ENCODE measurements around the gene IL9R. TPM values are rescaled to one million over a fixed set of nuclear protein-coding genes. Genes with fewer than 3 reads are reported as not detected.

IL9R gene
- total RNA-seq, 1 experiment from 2014 or later: 1.4 TPM

- Histone ChIP-seq H3K9ac (ENCODE audit: low read length) (no peak overlapping the region), H3K4me1 (ENCODE audit: control insufficient read depth in 1 of 2, insufficient read depth in 2 of 2, low read length in 2 of 2) (no peaks in the 10 kb centered on the region), H3K27ac (ENCODE audit: low read depth, low read length) (no peak overlapping the region), H2AFZ (ENCODE audit: low read depth, low read length, poor library complexity, severe bottlenecking) (no peak overlapping the region), H3K4me2 (ENCODE audit: low read length) (no peak overlapping the region), H3K27me3 (ENCODE audit: insufficient read depth, low read length) (no peaks in the 10 kb centered on the region), H4K20me1 (ENCODE audit: insufficient read depth) (no peaks in the 10 kb centered on the region), H3K4me3 (replicated peaks in 1 of 2; ENCODE audit: low read depth in 1 of 2, low read length in 2 of 2) (no peak overlapping the region), H3K9me2 (ENCODE audit: insufficient read depth) (no peaks in the 10 kb centered on the region), H3K79me2 (ENCODE audit: insufficient read depth, low read length) (no peaks in the 10 kb centered on the region), H3K36me3 (ENCODE audit: control insufficient read depth in 1 of 2, insufficient read depth in 2 of 2, low read length in 2 of 2) (no peaks in the 10 kb centered on the region), H3K9me3 (ENCODE audit: control insufficient read depth in 1 of 2, insufficient read depth in 1 of 2, low read depth in 1 of 2, low read length in 2 of 2) (no peaks in the 10 kb centered on the region)
- intact Hi-C loops (cut with micrococcal nuclease): no loop called here
- no TSS peak for BruUV-seq (replicated peaks)
- RAD21 ChIA-PET (ENCODE audit: low non-redundant PET in 1 of 2, low total read pairs in 2 of 2, uncharacterized antibody in 2 of 2, unreplicated experiment in 2 of 2): no interaction called here
- TF ChIP-seq, protein P1, sequence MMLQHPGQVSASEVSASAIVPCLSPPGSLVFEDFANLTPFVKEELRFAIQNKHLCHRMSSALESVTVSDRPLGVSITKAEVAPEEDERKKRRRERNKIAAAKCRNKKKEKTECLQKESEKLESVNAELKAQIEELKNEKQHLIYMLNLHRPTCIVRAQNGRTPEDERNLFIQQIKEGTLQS (IDR thresholded peaks at IDR 0.05): no peak
- TF ChIP-seq EZH2 (IDR thresholded peaks at IDR 0.05): no peak
- no peak for TF ChIP-seq ZNF274 (IDR thresholded peaks at IDR 0.05; ENCODE audit: low read depth, low read length)
- no peak for TF ChIP-seq ZBTB33 (IDR thresholded peaks at IDR 0.05; ENCODE audit: extremely low read depth, insufficient replicate concordance, low read length)
- TF ChIP-seq, protein P2, sequence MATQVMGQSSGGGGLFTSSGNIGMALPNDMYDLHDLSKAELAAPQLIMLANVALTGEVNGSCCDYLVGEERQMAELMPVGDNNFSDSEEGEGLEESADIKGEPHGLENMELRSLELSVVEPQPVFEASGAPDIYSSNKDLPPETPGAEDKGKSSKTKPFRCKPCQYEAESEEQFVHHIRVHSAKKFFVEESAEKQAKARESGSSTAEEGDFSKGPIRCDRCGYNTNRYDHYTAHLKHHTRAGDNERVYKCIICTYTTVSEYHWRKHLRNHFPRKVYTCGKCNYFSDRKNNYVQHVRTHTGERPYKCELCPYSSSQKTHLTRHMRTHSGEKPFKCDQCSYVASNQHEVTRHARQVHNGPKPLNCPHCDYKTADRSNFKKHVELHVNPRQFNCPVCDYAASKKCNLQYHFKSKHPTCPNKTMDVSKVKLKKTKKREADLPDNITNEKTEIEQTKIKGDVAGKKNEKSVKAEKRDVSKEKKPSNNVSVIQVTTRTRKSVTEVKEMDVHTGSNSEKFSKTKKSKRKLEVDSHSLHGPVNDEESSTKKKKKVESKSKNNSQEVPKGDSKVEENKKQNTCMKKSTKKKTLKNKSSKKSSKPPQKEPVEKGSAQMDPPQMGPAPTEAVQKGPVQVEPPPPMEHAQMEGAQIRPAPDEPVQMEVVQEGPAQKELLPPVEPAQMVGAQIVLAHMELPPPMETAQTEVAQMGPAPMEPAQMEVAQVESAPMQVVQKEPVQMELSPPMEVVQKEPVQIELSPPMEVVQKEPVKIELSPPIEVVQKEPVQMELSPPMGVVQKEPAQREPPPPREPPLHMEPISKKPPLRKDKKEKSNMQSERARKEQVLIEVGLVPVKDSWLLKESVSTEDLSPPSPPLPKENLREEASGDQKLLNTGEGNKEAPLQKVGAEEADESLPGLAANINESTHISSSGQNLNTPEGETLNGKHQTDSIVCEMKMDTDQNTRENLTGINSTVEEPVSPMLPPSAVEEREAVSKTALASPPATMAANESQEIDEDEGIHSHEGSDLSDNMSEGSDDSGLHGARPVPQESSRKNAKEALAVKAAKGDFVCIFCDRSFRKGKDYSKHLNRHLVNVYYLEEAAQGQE (IDR thresholded peaks at IDR 0.05; ENCODE audit: low read depth): no peak
- TF ChIP-seq SRF (IDR thresholded peaks at IDR 0.05; ENCODE audit: low read depth): no peak
- TF ChIP-seq JUND (IDR thresholded peaks at IDR 0.05): no peak
- TF ChIP-seq SP1 (IDR thresholded peaks at IDR 0.05; ENCODE audit: low read depth): no peak
- no peak for TF ChIP-seq CBX3 (IDR thresholded peaks at IDR 0.05; ENCODE audit: low read depth)
- no peak for TF ChIP-seq POLR2AphosphoS5 (IDR thresholded peaks at IDR 0.05; ENCODE audit: low read depth, low read length)
- TF ChIP-seq CEBPB (IDR thresholded peaks at IDR 0.05; ENCODE audit: low read depth): no peak
- TF ChIP-seq EGR1 (IDR thresholded peaks at IDR 0.05; ENCODE audit: low read depth): no peak
- TF ChIP-seq YY1 (IDR thresholded peaks at IDR 0.05; ENCODE audit: extremely low read depth, insufficient replicate concordance, low read depth, low read length): no peak
- TF ChIP-seq POLR2A (IDR thresholded peaks at IDR 0.05; ENCODE audit: borderline replicate concordance, extremely low read depth, insufficient read depth, insufficient read length): no peak
- no peak for TF ChIP-seq FOSL1 (IDR thresholded peaks at IDR 0.05; ENCODE audit: low read depth)
- no peak for TF ChIP-seq RAD21 (IDR thresholded peaks at IDR 0.05; ENCODE audit: low read depth)
- TF ChIP-seq, protein P3, sequence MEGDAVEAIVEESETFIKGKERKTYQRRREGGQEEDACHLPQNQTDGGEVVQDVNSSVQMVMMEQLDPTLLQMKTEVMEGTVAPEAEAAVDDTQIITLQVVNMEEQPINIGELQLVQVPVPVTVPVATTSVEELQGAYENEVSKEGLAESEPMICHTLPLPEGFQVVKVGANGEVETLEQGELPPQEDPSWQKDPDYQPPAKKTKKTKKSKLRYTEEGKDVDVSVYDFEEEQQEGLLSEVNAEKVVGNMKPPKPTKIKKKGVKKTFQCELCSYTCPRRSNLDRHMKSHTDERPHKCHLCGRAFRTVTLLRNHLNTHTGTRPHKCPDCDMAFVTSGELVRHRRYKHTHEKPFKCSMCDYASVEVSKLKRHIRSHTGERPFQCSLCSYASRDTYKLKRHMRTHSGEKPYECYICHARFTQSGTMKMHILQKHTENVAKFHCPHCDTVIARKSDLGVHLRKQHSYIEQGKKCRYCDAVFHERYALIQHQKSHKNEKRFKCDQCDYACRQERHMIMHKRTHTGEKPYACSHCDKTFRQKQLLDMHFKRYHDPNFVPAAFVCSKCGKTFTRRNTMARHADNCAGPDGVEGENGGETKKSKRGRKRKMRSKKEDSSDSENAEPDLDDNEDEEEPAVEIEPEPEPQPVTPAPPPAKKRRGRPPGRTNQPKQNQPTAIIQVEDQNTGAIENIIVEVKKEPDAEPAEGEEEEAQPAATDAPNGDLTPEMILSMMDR (IDR thresholded peaks at IDR 0.05 in 2 of 3, conservative IDR thresholded peaks at IDR 0.05 in 1 of 3; ENCODE audit: borderline replicate concordance in 1 of 3, insufficient read depth in 1 of 3, low read depth in 2 of 3, low read length in 2 of 3): no peak
- no peak for TF ChIP-seq ELF1 (IDR thresholded peaks at IDR 0.05; ENCODE audit: borderline replicate concordance, low read depth)
- TF ChIP-seq ZFX (IDR thresholded peaks at IDR 0.05): no peak
- no peak for TF ChIP-seq TCF7L2 (IDR thresholded peaks at IDR 0.05; ENCODE audit: borderline replicate concordance, extremely low read depth, insufficient read depth, insufficient read length)
- ATAC-seq (no peak), DNase-seq (ENCODE audit: low read depth, low spot score) (no peak)
- POLR2A ChIA-PET: no interaction called here
- CTCF ChIA-PET: no interaction called here
Observed at GRCh38 chrX:155988859-155989258, 8.6 kb upstream of the IL9R start.

All from HCT116 (cell line).